Chondrocyte (in vitro differentiated cells): Measurements from ENCODE around the gene HACL1. TPM values are rescaled to one million over a fixed set of nuclear protein-coding genes. Genes with fewer than 3 reads are reported as not detected.
A peak's percentile ranks its signal among the peaks of the same experiment; 100 is the strongest.

Source experiments
- DNase-seq: peaks from one replicate; pipeline ENCODE4 v3.0.0; 2021; ENCODE audit warnings: mixed read lengths, low spot score
- H3K27ac Mint-ChIP-seq: one replicate; pipeline ENCODE4 v1.8.0; 2021; ENCODE audit warnings: mild to moderate bottlenecking, moderate library complexity, mixed read lengths; ENCODE audit not compliant: unreplicated experiment
- H3K27me3 Mint-ChIP-seq: 2 replicates; pipeline ENCODE4 v1.8.0; 2021; ENCODE audit warnings: low read depth, mixed read lengths
- H3K36me3 Mint-ChIP-seq: 2 replicates; pipeline ENCODE4 v1.8.0; 2021; ENCODE audit warnings: low read depth, mixed read lengths
- H3K4me1 Mint-ChIP-seq: 2 replicates; pipeline ENCODE4 v1.8.0; 2021; ENCODE audit warnings: low read depth, mild to moderate bottlenecking, mixed read lengths
- H3K4me3 Mint-ChIP-seq: one replicate; pipeline ENCODE4 v1.8.0; 2021; ENCODE audit warnings: mild to moderate bottlenecking, moderate library complexity, mixed read lengths; ENCODE audit not compliant: unreplicated experiment
- H3K9me3 Mint-ChIP-seq: 2 replicates; pipeline ENCODE4 v1.8.0; 2021; ENCODE audit warnings: low read depth, mixed read lengths
- CTCF ChIP-seq: fragments of 200-600 bp; sonication (generic); IDR thresholded peaks from 2 replicates; pipeline ENCODE4 v1.5.0; 2021; ENCODE audit warnings: antibody characterized with exemption, mild to moderate bottlenecking, moderate library complexity
- total RNA-seq: library from RNA; stranded (reverse); gene quantifications from 3 replicates; pipeline ENCODE4 v1.2.1, GENCODE V29; 2021

The HACL1 gene
- total RNA-seq, 1 donor from 2014 or later = 16.9 TPM

- Mint-ChIP-seq H3K36me3 (no peaks in the 10 kb centered on the region), H3K27me3 (no peaks in the 10 kb centered on the region), H3K4me3 (no peak overlapping the region), H3K9me3 (no peaks in the 10 kb centered on the region), H3K4me1 (peaks cover 77% of the 10 kb centered on the region), H3K27ac (peak overlapping the region; percentile 99)
- TF ChIP-seq CTCF = no peak
- no peak for DNase-seq
Measured at GRCh38 chr3:15632212-15632580, 30.8 kb upstream of the HACL1 start.

- peak overlapping the region; percentile 99 for H3K27ac Mint-ChIP-seq
- no peaks in the 10 kb centered on the region for H3K9me3 Mint-ChIP-seq
- peak; percentile 46 for TF ChIP-seq CTCF
- no peaks in the 10 kb centered on the region for H3K36me3 Mint-ChIP-seq
- peaks cover 72% of the 10 kb centered on the region for H3K4me1 Mint-ChIP-seq
- no peaks in the 10 kb centered on the region for H3K27me3 Mint-ChIP-seq
- DNase-seq = no peak
- H3K4me3 Mint-ChIP-seq = no peak overlapping the region
Measured at GRCh38 chr3:15631426-15632211, 30.2 kb upstream of the HACL1 start.

GRCh38 chr3:15630646-15631350 lies 29.4 kb upstream of the HACL1 start:
- H3K9me3 Mint-ChIP-seq = no peaks in the 10 kb centered on the region
- no peaks in the 10 kb centered on the region for H3K36me3 Mint-ChIP-seq
- no peak for DNase-seq
- peak overlapping the region; percentile 99 for H3K27ac Mint-ChIP-seq
- H3K27me3 Mint-ChIP-seq = no peaks in the 10 kb centered on the region
- H3K4me1 Mint-ChIP-seq = peaks cover 65% of the 10 kb centered on the region
- peak overlapping the region; percentile 67 for H3K4me3 Mint-ChIP-seq
- no peak for TF ChIP-seq CTCF

GRCh38 chr3:15629860-15630597 lies 28.7 kb upstream of the HACL1 start:
- Mint-ChIP-seq H3K9me3 (no peaks in the 10 kb centered on the region), H3K4me1 (peaks cover 57% of the 10 kb centered on the region), H3K27ac (peak overlapping the region; percentile 99), H3K36me3 (no peaks in the 10 kb centered on the region), H3K4me3 (peak overlapping the region; percentile 67), H3K27me3 (no peaks in the 10 kb centered on the region)
- no peak for DNase-seq
- TF ChIP-seq CTCF = peak; percentile 95

- Mint-ChIP-seq H3K36me3 (no peaks in the 10 kb centered on the region), H3K4me1 (peaks cover 53% of the 10 kb centered on the region), H3K27me3 (no peaks in the 10 kb centered on the region), H3K27ac (no peak overlapping the region), H3K4me3 (no peak overlapping the region), H3K9me3 (no peaks in the 10 kb centered on the region)
- no peak for TF ChIP-seq CTCF
- no peak for DNase-seq
Measured at GRCh38 chr3:15628967-15629366, 27.6 kb upstream of the HACL1 start.
